Transverse colon (tissue), 4 donors: Measurements from ENCODE around the gene PPP2R2C. TPM values are rescaled to one million over a fixed set of nuclear protein-coding genes. Genes with fewer than 3 reads are reported as not detected.
A peak's percentile ranks its signal among the peaks of the same experiment; 100 is the strongest.

Experiments
- DNase-seq: peaks from one replicate; pipeline ENCODE4 v3.0.0-alpha.2; 2019
- H3K27ac ChIP-seq, 4 donors: fragments of 200-600 bp; sonication (generic); 2 replicates each; pipeline ENCODE4 v1.5.1; 2016 to 2018; ENCODE audit warnings: inconsistent platforms in 4 of 4
- H3K27me3 ChIP-seq: fragments of 200-600 bp; sonication (generic); 2 replicates; pipeline ENCODE4 v1.5.1; 2017; ENCODE audit warnings: inconsistent platforms
- H3K36me3 ChIP-seq, 4 donors: fragments of 200-600 bp; sonication (generic); 2 replicates each; pipeline ENCODE4 v1.5.1; 2017 to 2019; ENCODE audit warnings: inconsistent platforms in 4 of 4
- H3K4me1 ChIP-seq, 4 donors: fragments of 200-600 bp; sonication (generic); 2 replicates each; pipeline ENCODE4 v1.5.1; 2017 to 2020; ENCODE audit warnings: inconsistent platforms in 4 of 4
- H3K4me3 ChIP-seq, 4 donors: fragments of 200-600 bp; sonication (generic); 1 replicate in 1 of 4; 2 replicates in 3 of 4; pipeline versions ENCODE4 v1.5.1 to v1.6.1; 2017 to 2019; ENCODE audit warnings: inconsistent platforms in 4 of 4
- H3K9me3 ChIP-seq, 2 donors: fragments of 200-600 bp; sonication (generic); 2 replicates each; pipeline ENCODE4 v1.5.1; 2017 to 2019; ENCODE audit warnings: inconsistent platforms in 2 of 2
- CTCF ChIP-seq, 5 experiments: fragments of 200-600 bp in 3 of 5; fragments of 450-650 bp in 2 of 5; sonication (generic) in 3 of 5; IDR thresholded peaks; 1 replicate in 2 of 5; 2 replicates in 3 of 5; pipeline ENCODE4 v1.5.1; 2016 to 2017; ENCODE audit warnings: antibody characterized with exemption in 5 of 5, inconsistent platforms in 3 of 5, mild to moderate bottlenecking in 2 of 5, moderate library complexity in 1 of 5
- EP300 ChIP-seq: sonication (generic); formaldehyde crosslinking; IDR thresholded peaks from one replicate; pipeline ENCODE4 v1.6.1; 2017; ENCODE audit warnings: antibody characterized with exemption, low read depth
- POLR2A ChIP-seq: fragments of 450-650 bp; IDR thresholded peaks from one replicate; pipeline ENCODE4 v1.6.1; 2016; ENCODE audit warnings: antibody characterized with exemption, mild to moderate bottlenecking, moderate library complexity
- POLR2AphosphoS5 ChIP-seq, 3 donors: sonication (generic); formaldehyde crosslinking; IDR thresholded peaks; one replicate each; pipeline ENCODE4 v1.6.1; 2016; ENCODE audit warnings: antibody characterized with exemption in 3 of 3
- WGBS, 2 donors: methylation state at CpG; one replicate each; pipeline ENCODE4 v1.1.5; 2018; ENCODE audit warnings: low coverage in 1 of 2; 5-methylcytosine and 5-hydroxymethylcytosine counted together
- in situ Hi-C, 4 donors: fragments of 200-750 bp; cut with MboI; loops; one replicate each; pipeline versions ENCODE4 v1.15.0 to v1.15.1; 2017; ENCODE audit warnings: low sequenced_read_pairs in 3 of 4, low pct_ligation_motif_present in 1 of 4, low pct_unique_long_range_greater_than_20kb in 1 of 4
- intact Hi-C: fragments of 100-400 bp; cut with DNase I; formaldehyde crosslinking; loops from one replicate; pipeline ENCODE4 v1.15.1; 2023; ENCODE audit warnings: low total_unique reads
- total RNA-seq, 4 donors: library from RNA; depleted of rRNA; stranded (reverse); fragments of >200 nt; gene quantifications; one replicate each; pipeline ENCODE4 v1.1.0, GENCODE V29; 2016

The PPP2R2C gene
- total RNA-seq, 4 donors from 2014 or later = 0.27 to 8.8 (median 1.7) TPM

- intact Hi-C loops (no loop called here), in situ Hi-C loops (no loop called here)
- TF ChIP-seq EP300 = no peak
- no peak for TF ChIP-seq POLR2A
- no peak for DNase-seq
- 95% methylated on average over 6 of the region's 6 CpGs; no CpG with 5 or more reads in 1 of the 2 donors for WGBS, 2 donors
- no peaks in the 10 kb centered on the region for H3K9me3 ChIP-seq
- H3K36me3 ChIP-seq = no peaks in the 10 kb centered on the region
- H3K27me3 ChIP-seq = peaks cover 14% of the 10 kb centered on the region
- H3K27ac ChIP-seq = no peak overlapping the region
- H3K4me3 ChIP-seq = no peak overlapping the region
- no peaks in the 10 kb centered on the region for H3K4me1 ChIP-seq
These were observed 140.9 kb downstream of the PPP2R2C start for GRCh38 chr4:6331468-6331867.

- in situ Hi-C loops (no loop called here), intact Hi-C loops (no loop called here)
- Histone ChIP-seq H3K9me3 (no peaks in the 10 kb centered on the region), H3K36me3 (no peaks in the 10 kb centered on the region), H3K27ac (no peak overlapping the region), H3K27me3 (peaks cover 13% of the 10 kb centered on the region), H3K4me1 (no peaks in the 10 kb centered on the region), H3K4me3 (no peak overlapping the region)
- TF ChIP-seq CTCF (IDR thresholded peaks at IDR 0.05) (peak; percentile 35 to 58 (median 49)), POLR2AphosphoS5 (IDR thresholded peaks at IDR 0.05) (no peak)
- peak; percentile 23 for DNase-seq
- WGBS, 2 donors = 79% methylated on average over 8 of the region's 8 CpGs; no CpG with 5 or more reads in 1 of the 2 donors
These were observed 141.4 kb downstream of the PPP2R2C start for GRCh38 chr4:6331018-6331417.

GRCh38 chr4:6330384-6330767, 142.0 kb downstream of the PPP2R2C start:
- WGBS, 2 donors = 85 to 100% methylated on average over 2 to 7 of the region's 7 CpGs
- intact Hi-C loops = no loop called here
- in situ Hi-C loops = no loop called here
- H3K27me3 ChIP-seq = peaks cover 6% of the 10 kb centered on the region
- no peak overlapping the region for H3K27ac ChIP-seq
- H3K36me3 ChIP-seq = no peaks in the 10 kb centered on the region
- peaks cover 0 to 2% (median under 1%) of the 10 kb centered on the region in 4 donors for H3K4me1 ChIP-seq
- DNase-seq = no peak
- no peaks in the 10 kb centered on the region for H3K9me3 ChIP-seq
- H3K4me3 ChIP-seq = no peak overlapping the region
- TF ChIP-seq POLR2AphosphoS5 (IDR thresholded peaks at IDR 0.05) = no peak
- TF ChIP-seq POLR2A = no peak
- no peak for TF ChIP-seq EP300
- TF ChIP-seq CTCF (IDR thresholded peaks at IDR 0.05) = no peak

- Histone ChIP-seq H3K36me3 (no peaks in the 10 kb centered on the region), H3K4me1 (peaks cover 0 to 7% (median 1%) of the 10 kb centered on the region in 4 donors), H3K9me3 (no peaks in the 10 kb centered on the region), H3K4me3 (no peak overlapping the region), H3K27ac (no peak overlapping the region), H3K27me3 (peaks cover 4% of the 10 kb centered on the region)
- no peak for DNase-seq
- intact Hi-C loops = no loop called here
- in situ Hi-C loops = loop anchor here (5.0 kb wide), 2 partner anchors 72 to 77 kb away; no protein-coding TSS in a partner anchor
- WGBS, 2 donors = 71% methylated on average over 21 of the region's 28 CpGs; no CpG with 5 or more reads in 1 of the 2 donors
- no peak for TF ChIP-seq EP300
- no peak for TF ChIP-seq CTCF (IDR thresholded peaks at IDR 0.05)
- TF ChIP-seq POLR2A = no peak
- TF ChIP-seq POLR2AphosphoS5 (IDR thresholded peaks at IDR 0.05) = no peak
These were observed 142.7 kb downstream of the PPP2R2C start for GRCh38 chr4:6329478-6330383.
